ENCODE results near the gene TMBIM1. TPM values are rescaled to one million over a fixed set of nuclear protein-coding genes. Genes with fewer than 3 reads are reported as not detected.
"Not testable (repeated sequence)": the region's sequence is repeated elsewhere in the genome, so short reads cannot be mapped to it uniquely, and the experiment has no call there.

The TMBIM1 gene
- total and polyA plus RNA-seq, 5 experiments from 2014 or later: 75.8 to 114 (median 95.1) TPM

- Mint-ChIP-seq H3K27me3 (no peaks in the 10 kb centered on the region), H3K4me3 (no peak overlapping the region), H3K27ac (peak overlapping the region in 7 of 10 donors; percentile 32 to 94 (median 60)), H3K36me3 (peaks cover 0 to 67% (median 16%) of the 10 kb centered on the region in 3 donors), H3K4me1 (peaks cover 30 to 56% (median 39%) of the 10 kb centered on the region in 4 donors), H3K9me3 (no peaks in the 10 kb centered on the region)
- ATAC-seq (no peak), DNase-seq (no peak)
- POLR2A ChIA-PET: interaction anchor here (0.6 to 7.5 kb wide), 4 partner anchors 13 to 131 kb away, joined by 3 to 206 read pairs (median 3); partner anchors contain the start of gene TMBIM1
These were observed 16.8 kb downstream of the TMBIM1 start for GRCh38 chr2:218275371-218276072.

- H3K27ac Mint-ChIP-seq: peak overlapping the region in 8 of 10 donors; percentile 15 to 79 (median 50)
- H3K9me3 Mint-ChIP-seq: no peaks in the 10 kb centered on the region
These were observed 17.7 kb downstream of the TMBIM1 start for GRCh38 chr2:218274586-218274985.

GRCh38 chr2:218273908-218274249, 18.4 kb downstream of the TMBIM1 start:
- H3K27ac Mint-ChIP-seq: peak overlapping the region in 8 of 10 donors; percentile 37 to 83 (median 70)
- DNase-seq: no peak
- peaks cover 36 to 61% (median 41%) of the 10 kb centered on the region in 4 donors for H3K4me1 Mint-ChIP-seq
- H3K27me3 Mint-ChIP-seq: no peaks in the 10 kb centered on the region
- peak overlapping the region in 1 of 10 donors; percentile 10 for H3K4me3 Mint-ChIP-seq
- H3K9me3 Mint-ChIP-seq: no peaks in the 10 kb centered on the region
- POLR2A ChIA-PET: interaction anchor here (0.7 to 7.5 kb wide), 6 partner anchors 14 to 333 kb away, joined by 3 to 206 read pairs (median 7); partner anchors contain the start of genes CATIP, CTDSP1 and TMBIM1
- no peak for ATAC-seq
- peaks cover 0 to 61% (median 10%) of the 10 kb centered on the region in 3 donors for H3K36me3 Mint-ChIP-seq

More at GRCh38 chr2:218274586-218274985, 17.7 kb downstream of the TMBIM1 start:
- no peak for DNase-seq
- no peak for ATAC-seq
- Mint-ChIP-seq H3K4me1 (peaks cover 32 to 58% (median 35%) of the 10 kb centered on the region in 4 donors), H3K36me3 (peaks cover 0 to 61% (median 10%) of the 10 kb centered on the region in 3 donors), H3K27me3 (no peaks in the 10 kb centered on the region), H3K4me3 (no peak overlapping the region)
- POLR2A ChIA-PET: interaction anchor here (1.1 to 7.5 kb wide), 4 partner anchors 14 to 132 kb away, joined by 3 to 206 read pairs (median 6); partner anchors contain the start of genes CATIP and TMBIM1

GRCh38 chr2:218273214-218273907, 18.9 kb downstream of the TMBIM1 start:
- not testable (repeated sequence) for DNase-seq, H3K9me3 Mint-ChIP-seq, H3K27me3 Mint-ChIP-seq, ATAC-seq
- Mint-ChIP-seq H3K27ac (peak overlapping the region in 8 of 10 donors; percentile 37 to 91 (median 74)), H3K4me1 (peaks cover 36 to 62% (median 44%) of the 10 kb centered on the region in 4 donors), H3K36me3 (peaks cover 0 to 59% (median 10%) of the 10 kb centered on the region in 3 donors), H3K4me3 (peak overlapping the region in 3 of 10 donors; percentile 10 to 38 (median 15))
- POLR2A ChIA-PET: interaction anchor here (0.6 to 7.5 kb wide), 10 partner anchors 15 to 334 kb away, joined by 3 to 206 read pairs (median 4); partner anchors contain the start of genes CATIP, CTDSP1 and TMBIM1

- H3K27ac Mint-ChIP-seq: peak overlapping the region in 8 of 10 donors; percentile 48 to 91 (median 77)
- no peaks in the 10 kb centered on the region for H3K27me3 Mint-ChIP-seq
- DNase-seq (peak; percentile 62 to 89 (median 77)), ATAC-seq (peak; percentile 15 to 26)
- no peaks in the 10 kb centered on the region for H3K9me3 Mint-ChIP-seq
- H3K36me3 Mint-ChIP-seq: peaks cover 0 to 59% (median 10%) of the 10 kb centered on the region in 3 donors
- H3K4me3 Mint-ChIP-seq: peak overlapping the region in 9 of 10 donors; percentile 12 to 96 (median 73)
- peaks cover 33 to 62% (median 46%) of the 10 kb centered on the region in 4 donors for H3K4me1 Mint-ChIP-seq
- POLR2A ChIA-PET: interaction anchor here (0.6 to 7.5 kb wide), 16 partner anchors 10 to 194 kb away, joined by 3 to 206 read pairs (median 4); partner anchors contain the start of genes CATIP, CTDSP1 and TMBIM1
These were observed 19.6 kb downstream of the TMBIM1 start for GRCh38 chr2:218272531-218273212.

- Mint-ChIP-seq H3K27me3 (no peaks in the 10 kb centered on the region), H3K27ac (peak overlapping the region; percentile 9 to 91 (median 78)), H3K4me1 (peaks cover 36 to 62% (median 49%) of the 10 kb centered on the region in 4 donors), H3K36me3 (peaks cover 0 to 59% (median 10%) of the 10 kb centered on the region in 3 donors), H3K9me3 (no peaks in the 10 kb centered on the region), H3K4me3 (peak overlapping the region; percentile 88 to 97 (median 94))
- ATAC-seq (no peak), DNase-seq (no peak)
- POLR2A ChIA-PET: interaction anchor here (0.8 to 7.5 kb wide), 14 partner anchors 11 to 194 kb away, joined by 3 to 206 read pairs (median 4); partner anchors contain the start of genes CATIP, CTDSP1 and TMBIM1
These were observed 20.3 kb downstream of the TMBIM1 start for GRCh38 chr2:218271865-218272530.

GRCh38 chr2:218271487-218271797, 20.9 kb downstream of the TMBIM1 start:
- Mint-ChIP-seq H3K9me3 (no peaks in the 10 kb centered on the region), H3K27me3 (no peaks in the 10 kb centered on the region), H3K4me1 (peaks cover 31 to 58% (median 51%) of the 10 kb centered on the region in 4 donors), H3K4me3 (peak overlapping the region; percentile 88 to 97 (median 94)), H3K36me3 (peaks cover 0 to 57% (median 10%) of the 10 kb centered on the region in 3 donors), H3K27ac (peak overlapping the region in 8 of 10 donors; percentile 37 to 91 (median 80))
- POLR2A ChIA-PET: interaction anchor here (0.8 to 7.5 kb wide), 15 partner anchors 11 to 195 kb away, joined by 3 to 206 read pairs (median 4); partner anchors contain the start of genes CATIP, CTDSP1 and TMBIM1
- no peak for ATAC-seq
- no peak for DNase-seq

- Mint-ChIP-seq H3K4me1 (peaks cover 31 to 59% (median 53%) of the 10 kb centered on the region in 4 donors), H3K27me3 (no peaks in the 10 kb centered on the region), H3K36me3 (peaks cover 0 to 55% (median 10%) of the 10 kb centered on the region in 3 donors), H3K9me3 (no peaks in the 10 kb centered on the region), H3K4me3 (peak overlapping the region; percentile 88 to 97 (median 94)), H3K27ac (peak overlapping the region; percentile 83 to 98 (median 95))
- no peak for ATAC-seq
- POLR2A ChIA-PET: interaction anchor here (0.5 to 7.5 kb wide), 26 partner anchors 9 to 1049 kb away, joined by 3 to 206 read pairs (median 4); partner anchors contain the start of genes ARPC2, BCS1L, CATIP and CTDSP1
- DNase-seq: peak in 1 of 10 donors; percentile 7
These were observed 21.4 kb downstream of the TMBIM1 start for GRCh38 chr2:218270721-218271486.

GRCh38 chr2:218269900-218270720, 22.2 kb downstream of the TMBIM1 start, which contains the start of the genes AAMP and PNKD:
TSS of gene AAMP (minus strand) at chr2:218270137. CDS start at chr2:218270086, 51 bp downstream.
TSS of gene PNKD (plus strand) at chr2:218270519. CDS start at chr2:218270536, 17 bp downstream.
- H3K4me1 Mint-ChIP-seq: peaks cover 31 to 65% (median 56%) of the 10 kb centered on the region in 4 donors
- H3K27ac Mint-ChIP-seq: peak within 1 kb of the TSS; percentile 83 to 98 (median 95)
- peaks cover 0 to 54% (median 7%) of the 10 kb centered on the region in 3 donors for H3K36me3 Mint-ChIP-seq
- H3K4me3 Mint-ChIP-seq: peak within 1 kb of the TSS; percentile 88 to 97 (median 94)
- POLR2A ChIA-PET: interaction anchor here (0.5 to 7.5 kb wide), 24 partner anchors 9 to 1118 kb away, joined by 3 to 206 read pairs (median 4); partner anchors contain the start of genes ARPC2, BCS1L, CATIP and CTDSP1
- ATAC-seq (peak; percentile 89 to 91), DNase-seq (peak; percentile 99 to 100 (median 100))
- no peaks in the 10 kb centered on the region for H3K27me3 Mint-ChIP-seq
- no peaks in the 10 kb centered on the region for H3K9me3 Mint-ChIP-seq

- peak overlapping the region in 8 of 10 donors; percentile 26 to 78 (median 36) for H3K4me3 Mint-ChIP-seq
- POLR2A ChIA-PET: interaction anchor here (1.0 to 1.1 kb wide), 2 partner anchors 18 to 51 kb away, joined by 3 read pairs; partner anchors contain the start of gene ARPC2
- H3K36me3 Mint-ChIP-seq: peaks cover 0 to 43% (median 0%) of the 10 kb centered on the region in 3 donors
- ATAC-seq (no peak), DNase-seq (no peak)
- H3K27me3 Mint-ChIP-seq: no peaks in the 10 kb centered on the region
- no peaks in the 10 kb centered on the region for H3K9me3 Mint-ChIP-seq
- H3K4me1 Mint-ChIP-seq: peaks cover 22 to 53% (median 49%) of the 10 kb centered on the region in 4 donors
- H3K27ac Mint-ChIP-seq: peak overlapping the region in 5 of 10 donors; percentile 18 to 62 (median 35)
These were observed 25.0 kb downstream of the TMBIM1 start for GRCh38 chr2:218267259-218267658.

All from naive thymus-derived CD8-positive, alpha-beta T cell (primary cell).